Measurements from ENCODE around the gene TYMP.
A peak's percentile ranks its signal among the peaks of the same experiment; 100 is the strongest.

Gene TYMP

DNA sequence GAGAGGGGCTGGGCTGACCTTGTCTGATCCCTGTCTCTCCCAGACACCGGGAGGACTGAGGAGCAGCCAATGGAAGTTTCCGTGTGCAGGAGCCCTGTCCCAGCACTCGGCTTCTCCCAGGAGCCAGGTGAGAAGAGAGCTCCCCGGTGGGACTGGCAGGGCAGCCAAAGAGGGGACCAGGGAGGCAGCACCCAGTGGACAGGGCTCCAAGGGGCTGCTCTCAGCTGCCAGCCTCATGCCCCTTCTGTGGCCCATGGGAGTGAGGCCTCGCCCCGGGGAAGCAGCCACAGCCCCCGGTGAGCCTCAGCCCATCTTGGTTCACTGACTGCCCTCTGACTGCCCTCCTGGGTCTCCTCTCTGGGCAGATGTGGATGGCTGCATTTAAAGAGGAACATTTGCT, 11.2 kb downstream of the TYMP start:
- Histone ChIP-seq H3K36me3 (peaks cover 89% of the 10 kb centered on the region), H3K4me3 (ENCODE audit: low read depth, low read length) (no peak overlapping the region), H3K27me3 (ENCODE audit: insufficient read depth, low read depth, severe bottlenecking) (no peaks in the 10 kb centered on the region), H3K27ac (no peak overlapping the region), H3K9me3 (ENCODE audit: severe bottlenecking) (no peaks in the 10 kb centered on the region)
- TF ChIP-seq, protein P1, sequence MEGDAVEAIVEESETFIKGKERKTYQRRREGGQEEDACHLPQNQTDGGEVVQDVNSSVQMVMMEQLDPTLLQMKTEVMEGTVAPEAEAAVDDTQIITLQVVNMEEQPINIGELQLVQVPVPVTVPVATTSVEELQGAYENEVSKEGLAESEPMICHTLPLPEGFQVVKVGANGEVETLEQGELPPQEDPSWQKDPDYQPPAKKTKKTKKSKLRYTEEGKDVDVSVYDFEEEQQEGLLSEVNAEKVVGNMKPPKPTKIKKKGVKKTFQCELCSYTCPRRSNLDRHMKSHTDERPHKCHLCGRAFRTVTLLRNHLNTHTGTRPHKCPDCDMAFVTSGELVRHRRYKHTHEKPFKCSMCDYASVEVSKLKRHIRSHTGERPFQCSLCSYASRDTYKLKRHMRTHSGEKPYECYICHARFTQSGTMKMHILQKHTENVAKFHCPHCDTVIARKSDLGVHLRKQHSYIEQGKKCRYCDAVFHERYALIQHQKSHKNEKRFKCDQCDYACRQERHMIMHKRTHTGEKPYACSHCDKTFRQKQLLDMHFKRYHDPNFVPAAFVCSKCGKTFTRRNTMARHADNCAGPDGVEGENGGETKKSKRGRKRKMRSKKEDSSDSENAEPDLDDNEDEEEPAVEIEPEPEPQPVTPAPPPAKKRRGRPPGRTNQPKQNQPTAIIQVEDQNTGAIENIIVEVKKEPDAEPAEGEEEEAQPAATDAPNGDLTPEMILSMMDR (IDR thresholded peaks at IDR 0.05; ENCODE audit: low read depth, low read length), result no peak
- DNase-seq, result no peak

DNA sequence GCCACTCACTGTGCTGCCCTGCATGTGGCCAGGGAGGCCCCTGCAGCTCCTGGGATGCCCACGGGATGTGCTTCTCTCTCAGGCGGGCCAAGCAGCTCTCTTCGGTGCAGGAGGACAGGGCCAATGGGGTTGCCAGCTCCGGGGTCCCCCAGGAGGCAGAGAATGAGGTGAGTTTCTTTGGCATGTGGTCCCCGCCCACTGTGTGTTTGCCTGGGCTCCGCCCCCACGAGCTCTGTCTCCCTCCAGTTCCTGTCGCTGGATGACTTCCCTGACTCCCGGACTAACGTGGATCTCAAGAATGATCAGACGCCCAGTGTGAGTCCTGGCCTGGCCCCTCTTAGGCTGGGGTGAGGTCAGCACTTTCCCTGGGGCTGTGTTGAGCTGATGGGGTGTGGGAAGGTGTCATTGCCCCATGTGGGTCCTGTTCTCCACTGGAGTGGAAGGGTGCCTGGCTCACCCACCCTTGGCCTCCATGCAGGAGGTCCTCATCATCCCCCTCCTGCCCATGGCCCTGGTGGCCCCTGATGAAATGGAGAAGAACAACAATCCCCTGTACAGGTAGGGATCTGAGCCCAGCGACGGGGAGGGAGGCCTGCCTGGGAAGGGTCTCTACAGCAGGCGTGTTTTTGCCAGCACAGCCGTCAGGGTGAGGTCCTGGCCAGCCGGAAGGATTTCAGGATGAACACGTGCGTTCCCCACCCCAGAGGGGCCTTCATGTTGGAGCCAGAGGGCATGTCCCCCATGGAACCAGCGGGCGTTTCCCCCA, 12.1 kb downstream of the TYMP start:
- no peaks in the 10 kb centered on the region for H3K27me3 ChIP-seq (ENCODE audit: insufficient read depth, low read depth, severe bottlenecking)
- no peak for DNase-seq
- H3K4me3 ChIP-seq (ENCODE audit: low read depth, low read length), result no peak overlapping the region
- no peak overlapping the region for H3K27ac ChIP-seq
- peaks cover 84% of the 10 kb centered on the region for H3K36me3 ChIP-seq
- no peaks in the 10 kb centered on the region for H3K9me3 ChIP-seq (ENCODE audit: severe bottlenecking)
- TF ChIP-seq, protein P1 (IDR thresholded peaks at IDR 0.05; ENCODE audit: low read depth, low read length), result no peak

DNA sequence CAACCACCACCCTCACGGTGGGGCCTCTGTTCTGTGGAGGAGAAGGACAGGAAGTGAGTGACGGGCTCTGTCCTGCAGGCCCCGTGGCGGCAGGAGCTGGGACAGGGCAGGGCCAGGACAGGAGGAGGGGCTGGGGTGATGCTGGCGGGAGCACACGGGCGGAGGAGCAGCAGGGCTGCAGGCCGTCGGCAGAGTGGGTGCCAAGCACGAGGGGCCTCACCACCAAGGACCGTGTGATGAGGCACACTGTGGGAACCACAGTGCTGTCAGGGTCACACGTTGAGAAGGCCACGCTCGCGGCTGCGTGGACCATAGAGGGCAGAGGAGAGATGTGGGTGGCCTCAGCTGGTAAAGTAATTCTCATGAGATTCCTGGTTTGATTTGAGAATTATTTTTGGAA, 12.9 kb downstream of the TYMP start:
- no peaks in the 10 kb centered on the region for H3K9me3 ChIP-seq (ENCODE audit: severe bottlenecking)
- DNase-seq, result no peak
- no peak overlapping the region for H3K4me3 ChIP-seq (ENCODE audit: low read depth, low read length)
- H3K27ac ChIP-seq, result no peak overlapping the region
- H3K36me3 ChIP-seq, result peaks cover 81% of the 10 kb centered on the region
- TF ChIP-seq, protein P1 (IDR thresholded peaks at IDR 0.05; ENCODE audit: low read depth, low read length), result no peak
- H3K27me3 ChIP-seq (ENCODE audit: insufficient read depth, low read depth, severe bottlenecking), result no peaks in the 10 kb centered on the region

DNA sequence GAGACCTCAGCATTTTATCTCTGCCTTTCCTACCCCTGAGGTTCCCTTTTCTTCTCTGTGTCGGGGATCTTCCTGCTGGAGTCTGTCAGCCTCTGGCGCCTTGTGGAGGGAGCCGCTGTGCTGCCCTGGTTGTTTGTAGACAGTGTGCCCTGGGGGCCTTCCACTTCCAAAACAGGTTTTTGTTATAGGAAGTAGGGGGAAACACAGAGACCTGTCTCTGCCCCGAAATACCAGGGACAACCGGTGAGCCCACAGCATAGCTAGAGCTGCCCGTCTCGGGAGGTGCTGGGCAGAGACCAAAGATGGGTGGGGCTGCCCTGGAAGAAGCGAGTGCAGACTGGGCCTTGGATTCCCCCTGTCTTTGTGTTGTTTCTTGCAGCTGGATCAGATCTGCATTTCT, 13.7 kb downstream of the TYMP start:
- Histone ChIP-seq H3K27ac (no peak overlapping the region), H3K9me3 (ENCODE audit: severe bottlenecking) (no peaks in the 10 kb centered on the region), H3K36me3 (peaks cover 77% of the 10 kb centered on the region), H3K27me3 (ENCODE audit: insufficient read depth, low read depth, severe bottlenecking) (no peaks in the 10 kb centered on the region), H3K4me3 (ENCODE audit: low read depth, low read length) (no peak overlapping the region)
- no peak for DNase-seq
- TF ChIP-seq, protein P1 (IDR thresholded peaks at IDR 0.05; ENCODE audit: low read depth, low read length), result no peak

DNA sequence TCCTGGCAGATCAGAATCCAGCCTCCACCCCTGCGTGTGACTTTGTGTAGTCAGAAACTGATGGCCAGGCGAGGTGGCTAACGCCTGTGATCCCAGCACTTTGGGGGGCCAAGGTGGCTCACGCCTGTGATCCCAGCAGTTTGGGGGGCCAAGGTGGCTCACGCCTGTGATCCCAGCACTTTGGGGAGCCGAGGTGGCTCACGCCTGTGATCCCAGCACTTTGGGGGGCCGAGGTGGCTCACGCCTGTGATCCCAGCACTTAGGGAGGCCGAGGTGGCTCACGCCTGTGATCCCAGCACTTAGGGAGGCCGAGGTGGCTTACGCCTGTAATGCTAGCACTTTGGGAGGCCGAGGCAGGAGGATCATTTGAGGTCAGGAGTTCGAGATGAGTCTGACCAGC, 16.6 kb downstream of the TYMP start:
- TF ChIP-seq, protein P1 (IDR thresholded peaks at IDR 0.05; ENCODE audit: low read depth, low read length), result no peak
- Histone ChIP-seq H3K9me3 (ENCODE audit: severe bottlenecking) (no peaks in the 10 kb centered on the region), H3K4me3 (ENCODE audit: low read depth, low read length) (no peak overlapping the region), H3K27ac (no peak overlapping the region; the same call in 1 of the 2 replicates), H3K36me3 (peaks cover 67% of the 10 kb centered on the region), H3K27me3 (ENCODE audit: insufficient read depth, low read depth, severe bottlenecking) (no peaks in the 10 kb centered on the region)
- DNase-seq, result no peak

DNA sequence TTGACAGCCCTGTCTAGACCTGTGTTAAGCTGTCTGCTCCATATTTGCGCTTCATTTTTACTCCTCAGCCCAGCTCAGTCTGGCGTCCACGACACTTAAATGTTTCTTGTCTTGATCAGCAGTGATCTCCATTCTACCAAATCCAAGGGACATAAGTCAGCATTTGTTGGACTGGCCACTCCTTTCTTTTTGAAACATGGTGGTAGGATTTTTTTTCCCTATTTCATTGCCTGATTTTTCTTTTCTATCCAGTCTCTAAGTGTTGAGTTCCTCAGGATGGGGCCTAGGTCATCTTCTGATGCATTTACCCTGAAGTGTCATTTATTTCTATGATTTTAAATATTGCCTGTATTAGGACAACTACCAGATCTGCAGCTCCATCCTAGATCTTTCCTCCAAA, 20.9 kb downstream of the TYMP start:
- no peaks in the 10 kb centered on the region for H3K9me3 ChIP-seq (ENCODE audit: severe bottlenecking)
- DNase-seq, result no peak
- H3K27ac ChIP-seq, result peak overlapping the region; percentile 99
- no peaks in the 10 kb centered on the region for H3K27me3 ChIP-seq (ENCODE audit: insufficient read depth, low read depth, severe bottlenecking)
- peaks cover 50% of the 10 kb centered on the region for H3K36me3 ChIP-seq
- TF ChIP-seq, protein P1 (IDR thresholded peaks at IDR 0.05; ENCODE audit: low read depth, low read length), result no peak
- H3K4me3 ChIP-seq (ENCODE audit: low read depth, low read length), result peak overlapping the region; percentile 97
